ENCODE results near the gene ABCB11.
"Not testable (repeated sequence)": the region's sequence is repeated elsewhere in the genome, so short reads cannot be mapped to it uniquely, and the experiment has no call there.

Gene ABCB11

DNA sequence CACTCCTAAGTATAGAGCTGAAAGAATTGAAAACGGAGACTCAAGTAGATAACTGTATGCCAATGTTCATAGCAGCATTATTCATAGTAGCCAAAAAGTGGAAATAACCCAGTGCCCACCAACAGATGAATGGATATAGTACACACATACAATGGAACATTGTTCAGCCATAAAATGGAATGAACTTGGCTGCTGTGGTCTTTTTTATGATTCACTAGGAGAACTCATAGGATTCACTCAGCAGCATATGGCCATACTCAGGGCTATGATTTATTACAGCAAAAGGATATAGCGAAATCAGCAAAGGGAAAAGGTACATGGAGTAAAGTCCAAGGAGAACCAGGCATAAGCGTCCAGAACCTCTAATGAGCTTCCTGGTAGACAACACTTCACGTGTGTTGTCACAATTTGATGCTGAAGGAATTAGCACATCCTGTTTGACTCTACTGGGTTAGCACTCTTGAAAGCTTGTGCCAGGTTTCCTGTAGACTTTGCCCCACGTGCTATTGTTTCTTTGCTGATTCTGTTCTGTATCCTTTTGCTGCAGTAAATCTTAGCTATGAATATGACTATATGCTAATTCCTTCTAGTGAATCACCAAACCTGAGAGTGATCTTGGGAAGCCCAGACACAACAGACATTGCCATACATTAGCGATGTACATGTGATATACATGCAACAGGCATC, 156.6 kb downstream of the ABCB11 start:
- DNase-seq, result no peak

DNA sequence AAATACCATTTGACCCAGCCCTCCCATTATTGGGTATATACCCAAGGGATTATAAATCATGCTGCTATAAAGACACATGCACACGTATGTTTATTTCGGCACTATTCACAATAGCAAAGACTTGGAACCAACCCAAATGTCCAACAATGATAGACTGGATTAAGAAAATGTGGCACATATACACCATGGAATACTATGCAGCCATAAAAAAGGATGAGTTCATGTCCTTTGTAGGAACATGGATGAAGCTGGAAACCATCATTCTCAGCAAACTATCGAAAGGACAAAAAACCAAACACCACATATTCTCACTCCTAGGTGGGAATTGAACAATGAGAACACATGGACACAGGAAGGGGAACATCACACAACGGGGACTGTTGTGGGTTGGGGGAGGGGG, 160.3 kb downstream of the ABCB11 start:
- DNase-seq, result not testable (repeated sequence)
